GM23248 (cell line): ENCODE measurements around the gene KLHDC4.

ENCODE experiments used
- EZH2 ChIP-seq: fragments of 200-600 bp; sonication (generic); IDR thresholded peaks from 2 replicates; pipeline ENCODE4 v1.6.1; 2018; ENCODE audit warnings: antibody characterized with exemption, mild to moderate bottlenecking; ENCODE audit not compliant: insufficient read depth, poor library complexity, severe bottlenecking
- EZH2phosphoT487 ChIP-seq: fragments of 200-600 bp; sonication (generic); IDR thresholded peaks from 2 replicates; pipeline ENCODE4 v1.6.1; 2018; ENCODE audit warnings: antibody characterized with exemption, moderate library complexity, mild to moderate bottlenecking, low read depth; ENCODE audit not compliant: insufficient read depth

GRCh38 chr16:87812200-87812656, 46.4 kb upstream of the KLHDC4 start:
- no peak for TF ChIP-seq EZH2
- TF ChIP-seq EZH2phosphoT487, result no peak
